OCI-LY1 (cell line): ENCODE data around the gene INIP.

Source experiments
- EZH2 ChIP-seq: fragments of 200-600 bp; sonication (generic), shearing (Covaris generic); IDR thresholded peaks from 2 replicates; pipeline ENCODE4 v1.8.0; 2017; ENCODE audit warnings: borderline replicate concordance, mixed run types, mild to moderate bottlenecking, antibody characterized with exemption, low read length, moderate library complexity, mixed read lengths
- TF ChIP-seq, protein P1 (sequence below): fragments of 200-600 bp; sonication (generic), shearing (Covaris generic); IDR thresholded peaks from 2 replicates; pipeline ENCODE4 v1.5.1; 2017; ENCODE audit warnings: mild to moderate bottlenecking, antibody characterized with exemption, low read length, moderate library complexity, mixed read lengths

DNA sequence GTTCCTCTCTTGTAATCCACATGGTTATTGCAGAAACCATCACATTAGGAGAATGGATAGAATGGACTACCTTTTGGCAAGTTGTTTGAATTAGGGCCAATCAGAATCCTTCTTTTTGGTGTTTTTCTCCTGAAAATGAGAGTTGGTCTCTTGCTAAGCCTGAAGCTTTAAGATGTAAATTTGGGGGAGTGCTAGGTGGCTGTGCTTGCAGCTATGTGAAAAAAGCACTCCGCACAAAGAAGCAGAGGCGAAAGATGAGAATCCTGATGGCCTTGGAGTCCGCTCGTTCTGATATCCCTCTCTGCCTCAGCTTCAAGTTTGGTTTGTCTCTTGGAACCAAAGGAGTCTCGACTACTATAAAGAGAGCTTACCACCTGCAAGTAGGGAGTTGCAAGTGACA lies 63.6 kb downstream of the INIP start:
- TF ChIP-seq, protein P1, sequence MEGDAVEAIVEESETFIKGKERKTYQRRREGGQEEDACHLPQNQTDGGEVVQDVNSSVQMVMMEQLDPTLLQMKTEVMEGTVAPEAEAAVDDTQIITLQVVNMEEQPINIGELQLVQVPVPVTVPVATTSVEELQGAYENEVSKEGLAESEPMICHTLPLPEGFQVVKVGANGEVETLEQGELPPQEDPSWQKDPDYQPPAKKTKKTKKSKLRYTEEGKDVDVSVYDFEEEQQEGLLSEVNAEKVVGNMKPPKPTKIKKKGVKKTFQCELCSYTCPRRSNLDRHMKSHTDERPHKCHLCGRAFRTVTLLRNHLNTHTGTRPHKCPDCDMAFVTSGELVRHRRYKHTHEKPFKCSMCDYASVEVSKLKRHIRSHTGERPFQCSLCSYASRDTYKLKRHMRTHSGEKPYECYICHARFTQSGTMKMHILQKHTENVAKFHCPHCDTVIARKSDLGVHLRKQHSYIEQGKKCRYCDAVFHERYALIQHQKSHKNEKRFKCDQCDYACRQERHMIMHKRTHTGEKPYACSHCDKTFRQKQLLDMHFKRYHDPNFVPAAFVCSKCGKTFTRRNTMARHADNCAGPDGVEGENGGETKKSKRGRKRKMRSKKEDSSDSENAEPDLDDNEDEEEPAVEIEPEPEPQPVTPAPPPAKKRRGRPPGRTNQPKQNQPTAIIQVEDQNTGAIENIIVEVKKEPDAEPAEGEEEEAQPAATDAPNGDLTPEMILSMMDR, result no peak
- TF ChIP-seq EZH2, result no peak
